GM21786 (cell line): ENCODE measurements around the gene LPAR1.

Experiments used
- ATAC-seq: cut with Tn5 transposase; IDR thresholded peaks from one replicate; pipeline ENCODE4 v1.9.1; 2021; ENCODE audit not compliant: unreplicated experiment

Gene LPAR1

GRCh38 chr9:111037708-111038330 is 451 bp downstream of the LPAR1 start:
- ATAC-seq = no peak

GRCh38 chr9:111037356-111037707 is 938 bp downstream of the LPAR1 start:
- no peak for ATAC-seq

GRCh38 chr9:111036946-111037345 is 1.3 kb downstream of the LPAR1 start:
- ATAC-seq = no peak

DNA sequence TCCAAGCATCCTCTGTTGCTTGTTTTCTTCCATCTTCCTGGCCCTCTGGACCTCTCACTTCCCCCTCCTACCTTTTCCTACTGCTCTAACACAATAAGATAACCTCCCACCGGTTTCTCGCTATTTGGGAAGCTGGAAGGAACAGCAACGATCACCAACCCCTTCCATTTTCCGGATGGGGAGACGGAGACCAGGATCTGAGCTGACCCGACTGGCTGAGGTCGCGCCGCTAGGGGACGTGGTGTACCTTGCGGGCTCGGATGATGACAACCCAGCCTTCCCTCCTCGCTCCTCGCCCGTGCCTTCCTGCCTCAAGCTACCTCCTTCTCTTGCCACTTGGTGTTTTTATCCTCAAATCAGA is 1.9 kb downstream of the LPAR1 start:
- ATAC-seq = no peak

DNA sequence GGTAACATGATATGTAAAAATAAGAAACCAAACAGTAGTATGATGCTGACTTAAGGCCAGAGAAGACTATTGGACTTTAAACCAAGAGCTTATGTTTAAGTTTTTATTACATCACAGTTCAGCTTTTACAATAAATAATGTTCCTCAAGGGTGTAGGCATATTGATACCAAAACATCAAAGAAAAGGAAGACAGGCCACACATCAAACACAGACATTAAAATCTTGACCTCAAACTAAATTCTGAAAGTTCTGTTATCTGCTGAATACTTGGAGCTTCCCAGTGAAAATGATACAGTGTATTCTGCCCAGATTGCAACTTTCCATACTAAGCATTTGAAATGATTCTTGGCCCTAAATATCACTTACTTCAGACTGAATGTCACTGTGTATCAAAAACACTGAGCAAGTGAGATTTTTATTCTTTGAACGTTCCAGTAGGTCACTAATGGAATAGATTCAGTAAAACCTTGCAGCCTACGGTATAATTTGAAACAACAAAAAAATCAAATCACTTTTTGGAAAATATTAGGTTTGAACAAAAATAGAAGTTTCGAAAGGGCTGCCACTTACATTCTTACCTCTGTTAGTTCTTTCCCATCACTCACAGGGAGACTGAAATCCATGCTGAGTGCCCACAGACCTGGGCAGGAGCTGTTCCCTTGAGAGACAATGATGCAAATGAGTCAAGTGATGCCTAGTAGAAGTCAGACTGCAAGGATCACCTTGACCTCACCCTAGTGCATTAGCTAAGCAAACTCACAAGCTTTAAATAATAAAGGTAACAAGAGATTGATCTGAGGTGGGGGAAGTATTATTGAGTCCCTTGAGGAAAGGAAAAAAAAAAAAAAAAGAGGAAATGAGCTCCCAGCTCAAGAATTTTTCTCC is 2.5 kb downstream of the LPAR1 start:
- no peak for ATAC-seq

DNA sequence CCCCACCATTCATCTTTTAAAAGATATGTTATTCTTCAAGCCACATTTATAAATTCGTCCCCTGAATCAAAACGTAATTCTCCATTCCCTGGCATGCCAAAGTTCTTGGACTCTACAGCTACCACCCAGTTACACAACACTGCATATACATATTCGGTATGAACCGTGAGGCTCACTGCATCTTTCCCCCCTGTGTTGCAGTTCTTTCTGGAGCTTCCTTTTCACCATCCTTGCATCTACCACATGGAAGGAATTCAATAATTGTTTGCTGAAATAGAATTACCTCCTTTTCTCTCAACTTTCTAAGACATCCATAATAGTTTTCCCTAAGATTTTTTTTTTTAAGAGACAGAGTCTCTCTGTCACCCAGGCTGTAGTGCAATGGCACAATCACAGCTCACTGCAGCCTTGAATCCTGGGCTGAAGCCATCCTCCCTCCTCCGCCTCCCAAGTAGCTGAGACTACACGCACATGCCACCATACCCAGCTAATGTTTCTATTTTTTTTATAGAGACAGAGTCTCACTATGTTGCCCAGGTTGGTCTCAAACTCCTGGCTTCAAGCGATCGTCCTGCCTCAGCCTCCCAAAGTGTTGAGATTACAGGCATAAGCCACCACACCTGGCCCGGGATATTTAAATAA is 3.3 kb downstream of the LPAR1 start:
- no peak for ATAC-seq

DNA sequence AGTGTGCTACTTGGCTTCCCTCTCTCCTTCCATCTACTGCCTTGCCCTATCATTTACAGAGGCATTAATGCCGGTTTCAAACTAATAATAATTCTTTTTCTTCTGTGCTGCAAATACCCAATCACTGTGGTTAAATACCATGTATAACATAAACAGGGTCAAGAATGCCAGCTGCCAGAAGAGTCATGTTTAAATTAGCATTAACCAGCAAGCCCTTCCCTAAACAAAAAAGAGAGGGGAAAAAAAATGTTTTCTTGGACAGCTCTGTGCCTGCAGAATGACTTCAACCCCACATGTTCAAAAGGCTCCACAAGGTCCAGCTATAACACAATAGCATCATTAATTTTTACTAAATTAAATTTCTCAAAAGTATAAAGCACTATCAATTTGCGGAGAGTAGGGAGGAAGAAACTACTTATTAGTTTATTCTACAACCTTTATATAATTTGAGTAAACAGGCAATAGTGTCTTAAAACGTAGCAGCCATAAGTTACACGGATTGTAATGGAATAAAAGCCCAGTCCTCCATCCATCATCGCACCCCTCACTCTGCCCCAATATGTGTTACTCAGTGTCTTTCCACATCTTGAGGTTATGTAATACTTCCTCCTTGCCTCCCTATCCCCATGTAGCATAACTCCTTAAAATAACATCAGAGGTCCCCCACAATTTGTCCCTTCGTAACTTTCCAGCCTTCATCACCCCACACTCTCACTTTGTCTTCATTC is 3.9 kb downstream of the LPAR1 start:
- no peak for ATAC-seq

- ATAC-seq = no peak
These were observed 7.8 kb downstream of the LPAR1 start for GRCh38 chr9:111030492-111030891.

GRCh38 chr9:111029260-111029659 is 9.0 kb downstream of the LPAR1 start:
- no peak for ATAC-seq

- no peak for ATAC-seq
These were observed 10.5 kb downstream of the LPAR1 start for GRCh38 chr9:111027798-111028197.

DNA sequence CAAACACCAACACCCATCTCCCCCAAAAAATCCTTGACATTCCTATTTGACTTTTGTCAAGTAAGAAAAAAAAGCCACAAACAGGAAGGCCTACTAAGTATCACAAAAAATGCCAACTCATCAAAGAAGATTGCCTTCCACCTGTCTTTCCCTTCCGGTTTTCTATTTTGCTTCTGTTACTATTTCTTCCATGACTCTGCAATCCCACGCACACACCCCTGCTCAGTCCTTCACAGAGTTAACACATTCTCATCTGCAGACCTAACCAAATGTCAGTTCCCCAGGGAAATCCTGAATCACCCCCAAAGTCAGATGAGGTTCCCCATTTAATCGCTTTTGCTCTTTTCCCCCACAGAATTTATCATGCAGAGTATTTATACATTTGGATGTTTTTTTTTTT is 15.1 kb downstream of the LPAR1 start:
- no peak for ATAC-seq

- no peak for ATAC-seq
These were observed 17.7 kb downstream of the LPAR1 start for GRCh38 chr9:111020594-111020993.

- ATAC-seq = no peak
These were observed 21.7 kb downstream of the LPAR1 start for GRCh38 chr9:111016426-111017045.

DNA sequence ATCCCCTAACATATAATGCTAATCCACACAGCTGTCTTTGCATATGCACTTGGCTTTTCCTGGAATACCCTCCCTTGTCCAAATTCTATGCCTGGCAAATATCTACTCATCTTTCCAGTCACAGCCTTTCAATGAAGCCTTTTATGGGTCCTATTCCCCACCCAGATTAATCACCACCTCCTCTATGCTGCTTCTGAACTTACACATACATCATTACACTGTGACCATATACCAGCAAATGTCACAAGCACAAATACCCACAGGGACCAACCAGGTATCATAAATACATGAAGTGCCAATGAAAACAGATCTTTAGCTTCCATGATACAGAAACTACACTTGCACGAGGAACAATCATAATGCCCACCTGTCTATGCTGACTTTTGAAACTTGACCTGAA is 22.3 kb downstream of the LPAR1 start:
- ATAC-seq = no peak

DNA sequence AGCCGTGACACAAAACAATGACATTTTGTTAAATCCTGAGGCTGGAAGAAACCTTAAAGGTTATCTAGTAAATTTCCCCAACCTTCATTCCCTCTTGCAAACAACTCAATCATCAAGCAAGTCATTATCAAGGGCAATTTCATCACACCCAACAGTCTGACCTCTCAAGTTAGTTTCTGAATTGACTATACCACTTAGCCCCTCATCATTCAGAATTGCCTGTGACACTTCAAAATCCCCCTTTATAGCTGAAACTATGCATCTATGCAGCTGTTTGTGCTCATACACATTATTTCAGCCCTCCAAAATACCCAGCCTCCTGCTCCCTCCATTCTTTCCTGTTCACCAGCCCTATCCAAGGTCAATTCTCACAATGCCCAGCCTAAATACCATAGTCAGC is 24.6 kb downstream of the LPAR1 start:
- no peak for ATAC-seq

- ATAC-seq = no peak
These were observed 25.0 kb downstream of the LPAR1 start for GRCh38 chr9:111013250-111013649.

GRCh38 chr9:111008158-111009075 is 29.9 kb downstream of the LPAR1 start:
- no peak for ATAC-seq

GRCh38 chr9:111005746-111006470 is 32.4 kb downstream of the LPAR1 start:
- no peak for ATAC-seq

- no peak for ATAC-seq
These were observed 33.3 kb downstream of the LPAR1 start for GRCh38 chr9:111004936-111005335.
